K562 (cell line): ENCODE results near the gene ZNF488. TPM values are rescaled to one million over a fixed set of nuclear protein-coding genes. Genes with fewer than 3 reads are reported as not detected.

Experiments
- GTF2A2 ChIP-seq: IDR thresholded peaks from 2 replicates; pipeline ENCODE4 v1.6.1; 2016; ENCODE audit warnings: mild to moderate bottlenecking, missing genetic modification characterization, missing compliant biosample characterization
- KAT7 ChIP-seq: sonication (generic); formaldehyde crosslinking; IDR thresholded peaks from 2 replicates; pipeline ENCODE4 v1.8.0; 2022; ENCODE audit warnings: missing genetic modification reagents, mild to moderate bottlenecking, borderline replicate concordance
- MECOM ChIP-seq: fragments of 250-450 bp; sonication (Bioruptor Pico); IDR thresholded peaks from 2 replicates; pipeline ENCODE4 v1.8.0; 2022; ENCODE audit warnings: inconsistent platforms
- MLX ChIP-seq, 2 experiments: fragments of 450-650 bp in 1 of 2; sonication (generic) in 1 of 2; formaldehyde crosslinking; conservative IDR thresholded peaks; 2 replicates each; pipeline versions ENCODE4 v1.4.0 to v1.8.1; 2020 to 2022; ENCODE audit warnings: mild to moderate bottlenecking in 1 of 2, missing genetic modification reagents in 1 of 2
- RAD21 ChIP-seq, 2 experiments: fragments of 250-450 bp in 1 of 2; fragments of 450-650 bp in 1 of 2; sonication (Bioruptor Pico) in 1 of 2; formaldehyde crosslinking in 1 of 2; IDR thresholded peaks in 1 of 2; conservative IDR thresholded peaks in 1 of 2; 2 replicates each; pipeline versions ENCODE4 v1.4.0 to v1.8.0; 2020 to 2022; ENCODE audit warnings: mild to moderate bottlenecking in 2 of 2, moderate library complexity in 1 of 2
- RREB1 ChIP-seq: fragments of 250-450 bp; sonication (Bioruptor Pico); IDR thresholded peaks from 2 replicates; pipeline ENCODE4 v1.4.0; 2020
- SUPT5H ChIP-seq: fragments of 450-650 bp; IDR thresholded peaks from 2 replicates; pipeline ENCODE4 v1.6.1; 2016
- TBP ChIP-seq: optimal IDR thresholded peaks from 2 replicates; pipeline ENCODE3; 2011; ENCODE audit warnings: low read depth, low read length, improper control_type of control experiment
- TEAD2 ChIP-seq: fragments of 450-650 bp; IDR thresholded peaks from 2 replicates; pipeline ENCODE4 v1.6.1; 2016; ENCODE audit warnings: missing genetic modification characterization, control low read depth, missing compliant biosample characterization
- TSC22D4 ChIP-seq: fragments of 450-650 bp; IDR thresholded peaks from 2 replicates; pipeline ENCODE4 v1.6.1; 2016; ENCODE audit warnings: missing genetic modification characterization, missing biosample characterization, control low read depth
- ZBTB33 ChIP-seq: sonication (generic); formaldehyde crosslinking; IDR thresholded peaks from 2 replicates; pipeline ENCODE4 v1.8.1; 2023; ENCODE audit warnings: mild to moderate bottlenecking, missing genetic modification reagents
- ZBTB5 ChIP-seq: fragments of 450-650 bp; IDR thresholded peaks from 2 replicates; pipeline ENCODE4 v1.6.1; 2017; ENCODE audit warnings: antibody characterized with exemption
- ZC3H4 ChIP-seq: sonication (generic); formaldehyde crosslinking; IDR thresholded peaks from 2 replicates; pipeline ENCODE4 v1.9.0; 2021; ENCODE audit warnings: missing genetic modification reagents, borderline replicate concordance
- ZNF121 ChIP-seq: sonication (generic); formaldehyde crosslinking; conservative IDR thresholded peaks from 2 replicates; pipeline ENCODE4 v1.8.0; 2022; ENCODE audit warnings: missing genetic modification reagents
- ZNF212 ChIP-seq: fragments of 450-650 bp; formaldehyde crosslinking; IDR thresholded peaks from 2 replicates; pipeline ENCODE4 v1.4.0; 2020; ENCODE audit warnings: mild to moderate bottlenecking
- ZNF354B ChIP-seq: fragments of 250-450 bp; sonication (Bioruptor Pico); IDR thresholded peaks from 2 replicates; pipeline ENCODE4 v1.4.0; 2020
- ZNF717 ChIP-seq: fragments of 250-450 bp; sonication (Bioruptor Pico); IDR thresholded peaks from 2 replicates; pipeline ENCODE4 v1.5.0; 2021
- ZNF778 ChIP-seq: fragments of 450-650 bp; formaldehyde crosslinking; IDR thresholded peaks from 2 replicates; pipeline ENCODE4 v1.4.0; 2020; ENCODE audit warnings: mild to moderate bottlenecking, moderate library complexity
- polyA plus RNA-seq, 8 experiments: library from polyadenylated mRNA; depleted of rRNA in 4 of 8; stranded (reverse) in 5 of 8; unstranded in 3 of 8; fragments of >200 nt; fragmentation: Nextera tagmentation in 2 of 8; fragmentation: Illumina TruSeq in 1 of 8; extraction: Ambion mirVana in 2 of 8; extraction: Trizol in 1 of 8; gene quantifications; 2 replicates each; pipeline versions ENCODE4 v1.2.1 to v1.2.3, GENCODE V29; 2011 to 2014; ENCODE audit warnings: inconsistent platforms in 1 of 8, missing spikeins in 1 of 8
- total RNA-seq, 7 experiments: library from RNA; depleted of rRNA in 6 of 7; stranded (reverse); fragments of >200 nt in 6 of 7; fragmentation: Illumina TruSeq in 2 of 7; extraction: Trizol in 2 of 7; gene quantifications; 2 replicates each; pipeline versions ENCODE4 v1.2.1 to v1.2.3, GENCODE V29; 2011 to 2021; ENCODE audit warnings: low replicate concordance in 1 of 7

Gene ZNF488
- total and polyA plus RNA-seq, 9 of the 15 experiments (the other 6 are each of a cell fraction or from before 2014, with no cell fraction given): 0.03 to 0.09 (median 0.05) TPM; not detected in 3

GRCh38 chr10:47336387-47337134 lies 47.5 kb downstream of the ZNF488 start (continued):
- no peak for TF ChIP-seq ZBTB33 (CRISPR knock-in tag)
- no peak for TF ChIP-seq ZNF717
- TF ChIP-seq GTF2A2: no peak
- TF ChIP-seq MECOM: 0 out of 2 replicates have a peak, but pooled peaks have one; percentile 4
- no peak for TF ChIP-seq ZNF778
- 0 out of 4 replicates have a peak, but pooled peaks of 1 of the 2 experiments have one; percentile 15 for TF ChIP-seq RAD21 (CRISPR knock-in tag; conservative IDR thresholded peaks at IDR 0.05 in 1 of 2, IDR thresholded peaks at IDR 0.05 in 1 of 2)
- no peak for TF ChIP-seq TEAD2 (tag)
- no peak for TF ChIP-seq KAT7 (CRISPR knock-in tag)
- no peak for TF ChIP-seq ZNF354B (CRISPR knock-in tag)
- TF ChIP-seq ZNF212: no peak
- no peak for TF ChIP-seq RREB1 (CRISPR knock-in tag)
- TF ChIP-seq ZBTB5: no peak
- no peak for TF ChIP-seq ZC3H4
- TF ChIP-seq MLX (CRISPR knock-in tag; conservative IDR thresholded peaks at IDR 0.05): no peak
- TF ChIP-seq TBP: peak; percentile 22
- no peak for TF ChIP-seq TSC22D4 (tag)
- no peak for TF ChIP-seq ZNF121 (CRISPR knock-in tag)
- no peak for TF ChIP-seq SUPT5H
